Activated CD4-positive, alpha-beta T cell treated with anti-CD3 and anti-CD28 coated beads, Interleukin-2, Interleukin-4, amounts not matched to agents 100 ng/mL and 50 ng/mL, durations not matched to agents 16 hours and 8 hours (primary cell): ENCODE data around the gene GGT6.
A peak's percentile ranks its signal among the peaks of the same experiment; 100 is the strongest.

ENCODE experiments used
- DNase-seq: peaks from one replicate; pipeline ENCODE4 v3.0.0-alpha.2; 2020; ENCODE audit warnings: low spot score

The GGT6 gene

GRCh38 chr17:4574448-4575045 lies 14.2 kb upstream of the GGT6 start:
- no peak for DNase-seq

GRCh38 chr17:4573669-4574068 lies 13.3 kb upstream of the GGT6 start:
- DNase-seq: peak; percentile 69

DNA sequence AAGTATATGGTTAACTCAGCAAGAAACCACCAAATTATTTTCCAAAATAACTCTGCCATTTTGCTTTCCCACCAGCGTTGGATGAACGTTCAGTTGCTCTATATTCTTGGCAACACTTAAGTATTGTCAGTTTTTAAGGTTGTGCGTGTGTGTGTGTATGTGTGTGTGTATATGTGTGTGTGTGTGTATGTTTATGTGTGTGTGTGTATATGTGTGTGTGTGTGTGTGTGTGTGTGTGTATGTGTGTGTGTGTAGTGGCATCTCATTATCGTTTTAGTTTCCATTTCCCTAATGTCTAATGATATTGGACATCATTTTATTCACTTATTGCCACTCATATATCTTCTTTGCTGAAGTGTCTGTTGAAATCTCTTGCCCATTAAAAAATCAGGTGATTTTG lies 12.7 kb upstream of the GGT6 start:
- no peak for DNase-seq

DNA sequence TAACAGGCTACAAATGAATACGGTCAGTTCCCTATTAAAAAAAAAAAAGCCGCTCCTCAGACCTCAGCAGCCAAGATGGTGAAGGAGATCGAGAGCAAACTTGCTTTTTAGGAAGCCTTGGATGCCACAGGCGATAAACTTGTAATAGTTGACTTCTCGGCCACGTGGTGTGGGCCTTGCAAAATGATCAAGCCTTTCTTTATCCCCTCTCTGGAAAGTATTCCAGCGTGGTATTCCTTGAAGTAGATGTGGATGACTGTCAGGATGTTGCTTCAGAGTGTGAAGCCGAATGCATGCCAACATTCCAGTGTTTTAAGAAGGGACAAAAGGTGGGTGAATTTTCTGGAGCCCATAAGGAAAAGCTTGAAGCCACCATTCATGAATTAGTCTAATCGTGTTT lies 11.8 kb upstream of the GGT6 start:
- DNase-seq: no peak

GRCh38 chr17:4569591-4569990 lies 9.2 kb upstream of the GGT6 start:
- DNase-seq: no peak

DNA sequence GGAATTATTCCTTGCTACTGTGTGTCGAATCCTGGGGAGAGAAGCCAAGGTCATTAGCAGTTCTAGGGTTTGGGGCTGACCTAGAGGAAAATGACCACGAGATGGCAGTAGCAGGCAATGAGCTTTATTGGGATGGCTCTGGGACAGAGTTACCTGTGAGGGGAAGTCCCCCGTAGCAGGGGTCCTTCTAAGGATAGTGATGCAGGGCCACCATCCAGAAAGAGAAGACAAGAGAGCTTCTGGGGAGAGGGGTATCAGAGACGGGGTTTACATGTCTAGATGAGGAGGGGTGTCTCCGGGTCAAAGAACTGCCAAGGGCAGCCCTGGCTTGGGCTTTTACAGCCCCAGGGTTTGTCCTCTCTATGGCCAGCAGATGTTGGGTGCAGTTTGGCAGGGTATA lies 6.4 kb upstream of the GGT6 start:
- peak; percentile 61 for DNase-seq

GRCh38 chr17:4565209-4566141 lies 5.1 kb upstream of the GGT6 start:
- peak; percentile 78 for DNase-seq

GRCh38 chr17:4562015-4562969 lies 1.9 kb upstream of the GGT6 start:
- DNase-seq: no peak

GRCh38 chr17:4560837-4561256 lies 470 bp upstream of the GGT6 start:
- DNase-seq: no peak

GRCh38 chr17:4559966-4560365 lies 411 bp downstream of the GGT6 start:
- DNase-seq: no peak

- DNase-seq: no peak
Measured at GRCh38 chr17:4559139-4559791, 1.1 kb downstream of the GGT6 start.

DNA sequence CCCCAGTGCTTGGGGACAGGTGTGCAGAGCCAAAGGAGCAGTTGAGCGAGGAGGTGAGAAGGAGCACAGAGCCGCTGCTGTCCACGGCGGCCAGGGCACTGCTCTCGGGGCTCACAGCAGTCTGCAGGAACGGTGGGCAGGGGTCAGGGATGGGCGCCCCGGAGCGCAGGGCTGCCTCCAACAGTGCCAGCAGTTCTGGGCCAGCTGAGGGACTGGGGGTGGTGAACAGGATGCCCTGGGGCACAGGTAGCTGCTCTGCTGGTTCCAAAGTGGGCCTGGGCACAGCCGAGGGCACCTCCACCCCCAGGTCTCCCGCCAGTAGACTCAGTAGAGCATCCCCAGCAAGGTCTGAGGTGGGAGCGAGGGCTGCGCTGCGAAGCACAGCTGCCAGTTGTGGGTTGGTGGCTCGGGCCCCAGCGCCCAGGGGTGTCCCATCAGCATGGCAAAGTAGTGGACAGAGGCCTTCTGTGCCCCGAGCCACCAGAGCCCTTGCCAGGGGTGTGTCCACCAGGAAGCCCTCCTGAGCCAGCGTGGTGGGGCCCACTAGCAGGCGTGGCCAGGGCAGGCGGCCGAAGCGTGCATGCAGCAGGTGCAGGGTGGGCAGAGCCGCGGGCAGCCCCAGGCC lies 1.9 kb downstream of the GGT6 start:
- DNase-seq: no peak

- no peak for DNase-seq
Measured at GRCh38 chr17:4557626-4558346, 2.6 kb downstream of the GGT6 start.

- no peak for DNase-seq
Measured at GRCh38 chr17:4556996-4557395, 3.4 kb downstream of the GGT6 start.

- DNase-seq: no peak
Measured at GRCh38 chr17:4555873-4556759, 4.3 kb downstream of the GGT6 start.

DNA sequence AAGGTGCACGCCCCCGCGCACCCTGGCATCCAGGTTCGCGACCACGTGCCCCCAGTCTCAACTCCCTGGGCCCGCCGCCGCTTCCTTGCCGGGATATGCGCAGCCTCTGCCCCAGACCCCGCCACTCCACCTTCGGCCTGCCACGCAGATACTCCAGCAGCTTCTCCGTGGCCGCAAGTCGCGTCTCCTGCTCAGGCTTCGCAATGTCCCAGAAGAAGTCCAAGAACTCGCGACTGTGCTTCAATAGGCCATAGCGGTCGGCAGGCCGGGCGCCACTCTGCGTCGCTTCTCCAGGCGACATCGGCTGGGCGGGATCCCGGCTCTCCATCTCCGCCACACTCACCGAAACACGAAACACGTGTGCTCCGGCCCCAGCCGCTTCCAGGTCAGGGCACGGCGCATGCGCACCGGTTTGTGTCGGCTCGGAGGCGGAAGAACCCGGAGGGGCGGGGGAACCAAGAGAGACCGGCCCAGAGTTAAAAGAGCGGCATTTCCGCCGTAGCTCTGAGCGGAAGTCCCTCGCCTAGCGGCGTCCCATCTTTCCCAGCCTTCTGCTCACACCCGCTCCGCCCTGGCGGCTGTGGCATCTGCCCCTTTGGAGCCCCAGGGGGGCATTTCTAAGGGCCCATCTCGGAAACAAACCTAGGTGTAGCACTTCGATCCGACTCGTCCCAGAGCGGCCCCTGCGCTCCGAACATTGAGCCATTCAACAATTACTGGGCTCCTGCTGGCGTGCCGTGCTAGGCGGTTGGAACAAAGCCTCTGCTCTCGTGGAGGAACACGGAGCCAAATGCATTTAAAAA lies 5.2 kb downstream of the GGT6 start, which contains the start of gene MYBBP1A:
TSS of gene MYBBP1A (minus strand) at position 388 of the 803 bp plus-strand sequence. CDS start at position 328, 60 bp downstream.
- peak; percentile 97 for DNase-seq

- no peak for DNase-seq
Measured at GRCh38 chr17:4554441-4554996, 5.9 kb downstream of the GGT6 start.

DNA sequence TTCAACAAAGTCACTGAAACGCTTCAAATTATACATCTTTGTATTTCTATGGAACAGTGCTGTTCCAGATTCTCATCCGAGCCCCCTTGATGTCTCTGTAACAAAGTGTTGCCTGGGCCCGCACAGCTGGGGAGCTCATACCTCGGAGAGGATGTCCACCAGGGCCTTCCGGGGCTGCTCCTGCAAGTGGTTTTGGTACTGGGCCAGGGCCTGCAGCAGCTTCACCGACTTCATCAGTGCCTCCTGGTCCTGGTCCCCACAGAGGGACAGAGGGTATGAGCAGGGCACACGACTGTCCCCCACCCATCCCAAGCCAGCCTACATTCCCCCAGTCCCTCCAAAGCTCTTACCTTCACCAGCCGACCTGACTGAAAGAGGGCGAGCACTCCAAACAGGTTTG lies 6.7 kb downstream of the GGT6 start:
- DNase-seq: no peak
